AG04450 (cell line): ENCODE data around the gene AZU1. TPM values are rescaled to one million over a fixed set of nuclear protein-coding genes. Genes with fewer than 3 reads are reported as not detected.

Experiments used
- CTCF ChIA-PET: fragments of 300-600, 350-600 bp; formaldehyde crosslinking; extraction: SDS; loops from one replicate; lab custom pipeline; 2022; ENCODE audit warnings: antibody characterized with exemption, inconsistent platforms; lab: Charles Lee
- POLR2A ChIA-PET: fragments of 350-600 bp; formaldehyde crosslinking; extraction: SDS; loops from one replicate; lab custom pipeline; 2021; ENCODE audit warnings: antibody characterized with exemption, inconsistent platforms; lab: Yijun Ruan, JAX
- DNase-seq: peaks from one replicate; pipeline ENCODE4 v3.0.0-alpha.2; 2011; ENCODE audit warnings: low read depth, low spot score
- H3K27ac ChIP-seq: one replicate; pipeline ENCODE4 v1.5.1; 2012; ENCODE audit warnings: low read depth, low read length, control low read depth
- H3K27me3 ChIP-seq: one replicate; pipeline ENCODE4 v1.6.0; 2012; ENCODE audit warnings: low read length; ENCODE audit not compliant: control insufficient read depth, insufficient read depth
- H3K4me3 ChIP-seq: 2 replicates; pipeline ENCODE4 v1.5.1; 2011; ENCODE audit warnings: mild to moderate bottlenecking, low read depth, low read length, control low read depth
- H3K9me3 ChIP-seq: 2 replicates; pipeline ENCODE4 v1.5.1; 2012; ENCODE audit warnings: low read length; ENCODE audit not compliant: control insufficient read depth, insufficient read depth
- polyA plus RNA-seq: library from polyadenylated mRNA; depleted of rRNA; stranded (reverse); fragments of >200 nt; gene quantifications from 2 replicates; pipeline ENCODE4 v1.2.3, GENCODE V29; 2011
- TF ChIP-seq, protein P1 (sequence below): IDR thresholded peaks from 2 replicates; pipeline ENCODE4 v1.5.1; 2011; ENCODE audit warnings: low read depth, low read length, control low read depth, inconsistent platforms

AZU1 gene
- polyA plus RNA-seq, 1 experiment: 0.04 TPM

DNA sequence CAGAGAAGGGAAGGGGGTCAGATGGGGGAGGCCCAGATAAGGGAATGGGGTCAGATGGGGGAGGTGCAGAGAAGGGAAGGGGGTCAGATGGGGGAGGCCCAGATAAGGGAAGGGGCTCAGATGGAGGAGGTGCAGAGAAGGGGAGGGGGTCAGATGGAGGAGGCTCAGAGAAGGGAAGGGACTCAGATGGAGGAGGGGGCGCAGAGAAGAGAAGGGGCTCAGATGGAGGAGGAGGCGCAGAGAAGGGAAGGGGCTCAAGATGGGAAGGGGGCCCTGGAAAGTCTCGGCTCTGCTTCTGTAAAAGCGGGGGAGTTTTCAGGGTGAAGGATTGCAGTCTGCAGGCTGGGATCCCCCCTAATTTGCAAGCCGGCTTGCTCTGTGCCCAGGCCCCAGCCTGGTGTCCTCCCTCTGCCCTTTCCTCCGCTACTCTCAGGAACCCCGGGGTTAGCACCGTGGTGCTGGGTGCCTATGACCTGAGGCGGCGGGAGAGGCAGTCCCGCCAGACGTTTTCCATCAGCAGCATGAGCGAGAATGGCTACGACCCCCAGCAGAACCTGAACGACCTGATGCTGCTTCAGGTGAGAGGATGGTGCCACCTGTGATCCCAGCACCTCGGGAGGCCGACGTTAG is 1.6 kb downstream of the AZU1 start:
- POLR2A ChIA-PET: no interaction called here
- Histone ChIP-seq H3K4me3 (no peak overlapping the region), H3K27ac (no peak overlapping the region), H3K27me3 (no peaks in the 10 kb centered on the region), H3K9me3 (peaks cover 5% of the 10 kb centered on the region; the same call in 1 of the 2 replicates)
- CTCF ChIA-PET: no interaction called here
- DNase-seq: no peak
- TF ChIP-seq, protein P1, sequence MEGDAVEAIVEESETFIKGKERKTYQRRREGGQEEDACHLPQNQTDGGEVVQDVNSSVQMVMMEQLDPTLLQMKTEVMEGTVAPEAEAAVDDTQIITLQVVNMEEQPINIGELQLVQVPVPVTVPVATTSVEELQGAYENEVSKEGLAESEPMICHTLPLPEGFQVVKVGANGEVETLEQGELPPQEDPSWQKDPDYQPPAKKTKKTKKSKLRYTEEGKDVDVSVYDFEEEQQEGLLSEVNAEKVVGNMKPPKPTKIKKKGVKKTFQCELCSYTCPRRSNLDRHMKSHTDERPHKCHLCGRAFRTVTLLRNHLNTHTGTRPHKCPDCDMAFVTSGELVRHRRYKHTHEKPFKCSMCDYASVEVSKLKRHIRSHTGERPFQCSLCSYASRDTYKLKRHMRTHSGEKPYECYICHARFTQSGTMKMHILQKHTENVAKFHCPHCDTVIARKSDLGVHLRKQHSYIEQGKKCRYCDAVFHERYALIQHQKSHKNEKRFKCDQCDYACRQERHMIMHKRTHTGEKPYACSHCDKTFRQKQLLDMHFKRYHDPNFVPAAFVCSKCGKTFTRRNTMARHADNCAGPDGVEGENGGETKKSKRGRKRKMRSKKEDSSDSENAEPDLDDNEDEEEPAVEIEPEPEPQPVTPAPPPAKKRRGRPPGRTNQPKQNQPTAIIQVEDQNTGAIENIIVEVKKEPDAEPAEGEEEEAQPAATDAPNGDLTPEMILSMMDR: no peak

DNA sequence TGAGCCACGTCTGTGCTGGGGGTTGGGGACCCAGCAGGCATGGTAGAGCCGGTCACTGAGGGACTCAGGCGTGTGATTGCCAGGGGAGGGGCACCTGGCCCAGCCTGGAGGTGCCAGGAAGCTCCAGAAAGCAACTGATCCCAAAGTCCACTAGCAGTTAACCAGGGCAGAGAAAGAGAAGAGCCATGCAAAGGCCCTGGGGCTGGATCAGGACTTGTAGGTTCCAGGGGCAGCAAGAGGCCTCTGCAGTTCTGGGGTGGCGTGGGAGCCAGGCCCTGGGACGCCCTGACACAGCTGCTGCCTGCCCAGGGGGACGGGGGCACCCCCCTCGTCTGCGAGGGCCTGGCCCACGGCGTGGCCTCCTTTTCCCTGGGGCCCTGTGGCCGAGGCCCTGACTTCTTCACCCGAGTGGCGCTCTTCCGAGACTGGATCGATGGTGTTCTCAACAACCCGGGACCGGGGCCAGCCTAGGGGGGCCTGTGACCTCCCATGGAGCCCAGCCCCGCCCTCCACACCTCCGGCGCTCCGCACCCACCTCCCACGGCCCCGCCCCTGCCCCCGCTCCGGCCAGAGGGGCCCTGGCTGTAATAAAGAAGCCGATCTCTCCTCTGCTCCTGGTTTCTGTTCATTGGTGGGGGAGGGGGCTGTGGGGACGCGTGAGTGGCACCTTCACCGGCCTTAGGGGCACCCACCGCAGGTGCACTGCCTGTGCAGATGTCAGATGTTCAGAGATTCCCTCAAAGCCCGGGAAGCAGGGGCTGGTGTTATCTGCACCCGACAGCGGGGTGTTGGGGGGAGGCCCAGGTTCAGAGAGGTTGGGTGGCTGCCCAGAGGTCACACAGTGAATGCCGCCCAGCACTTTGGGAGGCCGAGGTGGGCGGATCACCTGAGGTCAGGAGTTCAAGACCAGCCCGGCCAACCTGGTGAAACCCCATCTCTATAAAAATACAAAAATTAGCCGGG is 4.1 kb downstream of the AZU1 start:
- H3K9me3 ChIP-seq: no peaks in the 10 kb centered on the region; the same call in 1 of the 2 replicates
- no peak for DNase-seq
- peaks cover 10% of the 10 kb centered on the region for H3K27me3 ChIP-seq
- CTCF ChIA-PET: no interaction called here
- TF ChIP-seq, protein P1: no peak
- POLR2A ChIA-PET: interaction anchor here (0.6 to 0.8 kb wide), 3 partner anchors 12 to 72 kb away, joined by 3 to 5 read pairs (median 3); no protein-coding TSS in a partner anchor
- no peak overlapping the region for H3K4me3 ChIP-seq
- no peak overlapping the region for H3K27ac ChIP-seq

DNA sequence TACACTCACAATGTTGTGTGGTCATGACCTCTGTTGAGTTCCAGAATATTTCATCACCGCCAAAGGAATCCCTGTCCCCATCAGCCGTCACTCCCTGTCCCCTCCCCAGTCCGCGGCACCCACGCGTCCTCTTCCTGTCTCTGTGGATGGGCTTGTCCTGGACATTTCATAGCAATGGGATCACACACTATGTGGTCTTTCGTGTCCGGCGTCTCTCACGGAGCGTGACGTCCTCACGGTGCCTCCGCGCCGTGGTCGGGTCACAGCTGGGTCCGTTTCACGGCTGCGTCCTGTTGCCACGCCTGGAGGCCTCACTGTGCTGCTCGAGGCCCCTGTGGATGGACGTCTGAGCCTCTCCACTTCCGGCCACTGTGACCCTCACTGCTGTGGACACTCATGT is 6.6 kb downstream of the AZU1 start:
- no peak overlapping the region for H3K4me3 ChIP-seq
- ChIA-PET CTCF (no interaction called here), POLR2A (no interaction called here)
- no peak overlapping the region for H3K27ac ChIP-seq
- no peaks in the 10 kb centered on the region; the same call in 1 of the 2 replicates for H3K9me3 ChIP-seq
- no peak for DNase-seq
- H3K27me3 ChIP-seq: peaks cover 13% of the 10 kb centered on the region
- TF ChIP-seq, protein P1: no peak

DNA sequence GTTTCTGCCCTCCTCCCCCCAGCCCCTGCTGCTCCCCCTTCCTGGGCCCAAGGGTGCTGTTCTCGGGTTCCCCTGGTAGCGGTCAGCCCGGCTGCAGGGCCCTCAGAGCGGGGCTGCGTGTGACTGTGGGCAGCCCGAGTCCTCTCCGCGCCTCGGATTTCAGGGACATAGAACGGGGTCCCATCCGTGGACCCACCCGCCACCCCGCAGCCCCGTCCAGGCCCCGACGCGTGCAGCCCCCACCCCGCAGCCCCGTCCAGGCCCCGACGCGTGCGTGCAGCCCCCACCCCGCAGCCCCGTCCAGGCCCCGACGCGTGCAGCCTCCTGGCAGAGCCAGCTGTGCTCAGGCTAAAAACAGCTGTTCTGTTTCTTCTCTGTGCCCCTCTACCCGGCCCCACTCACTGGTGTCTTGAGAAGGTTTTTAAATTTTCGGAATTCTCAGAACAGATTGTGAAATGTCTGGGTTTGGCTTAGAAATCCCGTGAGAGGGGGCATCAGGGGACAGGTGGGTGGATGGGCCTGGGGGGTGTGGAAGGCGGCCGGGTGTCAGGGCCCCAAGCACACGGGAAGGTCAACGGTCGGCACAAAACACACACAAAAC is 7.7 kb downstream of the AZU1 start:
- no peaks in the 10 kb centered on the region; the same call in 1 of the 2 replicates for H3K9me3 ChIP-seq
- CTCF ChIA-PET: no interaction called here
- no peak overlapping the region for H3K27ac ChIP-seq
- no peak for DNase-seq
- H3K27me3 ChIP-seq: peaks cover 13% of the 10 kb centered on the region
- H3K4me3 ChIP-seq: no peak overlapping the region
- POLR2A ChIA-PET: interaction anchor here (0.5 kb wide), 1 partner anchor 32 kb away, joined by 4 read pairs; no protein-coding TSS in a partner anchor
- TF ChIP-seq, protein P1: no peak
